ENCODE results near the gene F2.

DNA sequence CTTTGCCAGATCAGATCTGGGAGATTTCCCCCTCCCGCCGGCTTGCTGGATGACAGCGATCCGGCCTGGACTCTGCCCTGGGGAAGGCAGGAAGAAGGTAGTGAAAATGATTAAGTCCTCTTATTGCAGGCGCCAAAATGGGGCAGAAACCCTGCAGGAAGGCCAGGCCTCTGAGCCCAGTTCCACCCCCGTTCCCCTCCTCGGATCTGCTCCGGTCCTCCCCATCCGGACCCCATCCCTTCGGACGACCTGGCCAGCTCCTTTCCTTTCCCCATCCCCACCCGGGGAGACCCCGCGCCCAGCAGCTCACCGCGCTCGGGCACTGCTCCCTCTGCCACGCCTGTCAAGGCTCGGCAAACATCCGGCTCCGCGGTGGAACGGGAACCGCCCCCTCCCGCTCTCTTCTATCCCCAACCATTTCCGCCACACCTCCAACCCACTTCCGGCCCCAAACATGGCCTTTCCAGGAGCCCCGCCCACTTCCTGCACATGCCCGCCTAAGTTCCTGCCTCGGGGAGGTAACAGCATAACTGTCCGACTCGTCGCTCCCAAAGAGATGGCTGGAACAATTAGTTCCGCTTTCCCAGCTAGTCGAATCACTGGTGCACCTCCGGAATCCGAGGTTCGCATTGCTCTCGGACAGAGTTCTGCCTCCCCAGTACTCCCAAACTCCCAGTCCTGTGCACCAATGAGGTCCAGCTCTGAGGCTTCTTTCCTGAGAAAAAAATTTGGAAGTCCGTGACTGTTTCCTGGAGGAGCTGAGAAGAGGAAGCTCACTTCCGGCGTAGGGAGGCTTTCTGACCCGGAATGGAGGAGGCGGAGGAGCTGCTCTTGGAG lies 18.6 kb upstream of the F2 start, which contains the start of the genes ARHGAP1 and ZNF408:
- TF ChIP-seq POLR2A (IDR thresholded peaks at IDR 0.05; ENCODE audit: low read length) (peak; percentile 66), GATA1 (IDR thresholded peaks at IDR 0.05; ENCODE audit: low read depth, low read length) (no peak)
